H1 (cell line): ENCODE measurements around the gene CEBPA.

ENCODE experiments used
- CHD1 ChIP-seq: IDR thresholded peaks from 2 replicates; pipeline ENCODE4 v1.6.1; 2012; ENCODE audit warnings: low read depth, low read length, improper control_type of control experiment
- CHD2 ChIP-seq: IDR thresholded peaks from 2 replicates; pipeline ENCODE4 v1.6.1; 2012; ENCODE audit warnings: low read length, improper control_type of control experiment
- EP300 ChIP-seq, 2 experiments: IDR thresholded peaks; 1 replicate in 1 of 2; 2 replicates in 1 of 2; pipeline ENCODE4 v1.6.1; 2011 to 2012; ENCODE audit warnings: low read depth in 2 of 2, low read length in 2 of 2, mild to moderate bottlenecking in 2 of 2, borderline replicate concordance in 1 of 2, inconsistent platforms in 1 of 2, moderate library complexity in 1 of 2
- GTF2F1 ChIP-seq: IDR thresholded peaks from 2 replicates; pipeline ENCODE4 v1.6.1; 2012; ENCODE audit warnings: low read depth, low read length, improper control_type of control experiment, borderline replicate concordance
- JUN ChIP-seq: IDR thresholded peaks from 2 replicates; pipeline ENCODE4 v1.6.1; 2011; ENCODE audit warnings: low read depth, mild to moderate bottlenecking, improper control_type of control experiment, low read length
- KDM1A ChIP-seq: fragments of 200-600, 300-600 bp; sonication (generic); IDR thresholded peaks from 2 replicates; pipeline ENCODE4 v1.7.1; 2016; ENCODE audit warnings: mild to moderate bottlenecking, low read length, borderline replicate concordance
- KDM5A ChIP-seq: fragments of 200-600 bp; IDR thresholded peaks from 2 replicates; pipeline ENCODE4 v1.7.1; 2012; ENCODE audit warnings: mild to moderate bottlenecking, low read length, inconsistent platforms, mixed read lengths
- PHF8 ChIP-seq: fragments of 200-600 bp; sonication (generic); conservative IDR thresholded peaks from 2 replicates; pipeline ENCODE4 v1.7.1; 2012; ENCODE audit warnings: low read depth, mild to moderate bottlenecking, inconsistent platforms, low read length, moderate library complexity
- POLR2A ChIP-seq, 2 experiments: IDR thresholded peaks; 1 replicate in 1 of 2; 2 replicates in 1 of 2; pipeline ENCODE4 v1.6.1; 2011; ENCODE audit warnings: low read depth in 2 of 2, low read length in 2 of 2, mild to moderate bottlenecking in 2 of 2; ENCODE audit errors: control extremely low read depth in 1 of 2
- SRF ChIP-seq: IDR thresholded peaks from 2 replicates; pipeline ENCODE4 v1.6.1; 2011; ENCODE audit warnings: mild to moderate bottlenecking, low read depth, low read length, moderate library complexity
- TCF12 ChIP-seq: IDR thresholded peaks from 2 replicates; pipeline ENCODE4 v1.6.1; 2011; ENCODE audit warnings: low read depth, mild to moderate bottlenecking, low read length
- YY1 ChIP-seq: IDR thresholded peaks from 2 replicates; pipeline ENCODE4 v1.6.1; 2011; ENCODE audit warnings: low read depth, mild to moderate bottlenecking, low read length
- TF ChIP-seq, protein P1 (sequence below): IDR thresholded peaks from 2 replicates; pipeline ENCODE4 v1.6.1; 2012; ENCODE audit warnings: inconsistent platforms
- TF ChIP-seq, protein P2 (sequence below), 3 experiments: IDR thresholded peaks; 1 replicate in 2 of 3; 2 replicates in 1 of 3; pipeline versions ENCODE4 v1.5.1 to v1.6.1; 2011; ENCODE audit warnings: low read length in 3 of 3, mild to moderate bottlenecking in 3 of 3, inconsistent platforms in 2 of 3, low read depth in 1 of 3, moderate library complexity in 1 of 3; ENCODE audit not compliant: insufficient read depth in 1 of 3; ENCODE audit errors: control extremely low read depth in 1 of 3

- no peak for TF ChIP-seq CHD1
- no peak for TF ChIP-seq JUN
- TF ChIP-seq POLR2A (IDR thresholded peaks at IDR 0.05; ENCODE audit: control extremely low read depth in 1 of 2, low read depth in 2 of 2, low read length in 2 of 2), result no peak
- no peak for TF ChIP-seq CHD2
- no peak for TF ChIP-seq PHF8
- no peak for TF ChIP-seq TCF12
- TF ChIP-seq, protein P1, sequence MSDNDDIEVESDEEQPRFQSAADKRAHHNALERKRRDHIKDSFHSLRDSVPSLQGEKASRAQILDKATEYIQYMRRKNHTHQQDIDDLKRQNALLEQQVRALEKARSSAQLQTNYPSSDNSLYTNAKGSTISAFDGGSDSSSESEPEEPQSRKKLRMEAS, result no peak
- TF ChIP-seq, protein P2, sequence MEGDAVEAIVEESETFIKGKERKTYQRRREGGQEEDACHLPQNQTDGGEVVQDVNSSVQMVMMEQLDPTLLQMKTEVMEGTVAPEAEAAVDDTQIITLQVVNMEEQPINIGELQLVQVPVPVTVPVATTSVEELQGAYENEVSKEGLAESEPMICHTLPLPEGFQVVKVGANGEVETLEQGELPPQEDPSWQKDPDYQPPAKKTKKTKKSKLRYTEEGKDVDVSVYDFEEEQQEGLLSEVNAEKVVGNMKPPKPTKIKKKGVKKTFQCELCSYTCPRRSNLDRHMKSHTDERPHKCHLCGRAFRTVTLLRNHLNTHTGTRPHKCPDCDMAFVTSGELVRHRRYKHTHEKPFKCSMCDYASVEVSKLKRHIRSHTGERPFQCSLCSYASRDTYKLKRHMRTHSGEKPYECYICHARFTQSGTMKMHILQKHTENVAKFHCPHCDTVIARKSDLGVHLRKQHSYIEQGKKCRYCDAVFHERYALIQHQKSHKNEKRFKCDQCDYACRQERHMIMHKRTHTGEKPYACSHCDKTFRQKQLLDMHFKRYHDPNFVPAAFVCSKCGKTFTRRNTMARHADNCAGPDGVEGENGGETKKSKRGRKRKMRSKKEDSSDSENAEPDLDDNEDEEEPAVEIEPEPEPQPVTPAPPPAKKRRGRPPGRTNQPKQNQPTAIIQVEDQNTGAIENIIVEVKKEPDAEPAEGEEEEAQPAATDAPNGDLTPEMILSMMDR (IDR thresholded peaks at IDR 0.05; ENCODE audit: control extremely low read depth in 1 of 3, insufficient read depth in 1 of 3, low read depth in 1 of 3, low read length in 3 of 3), result no peak
- no peak for TF ChIP-seq EP300 (IDR thresholded peaks at IDR 0.05; ENCODE audit: borderline replicate concordance in 1 of 2, low read depth in 2 of 2, low read length in 2 of 2)
- TF ChIP-seq SRF, result no peak
- TF ChIP-seq GTF2F1, result no peak
- TF ChIP-seq KDM5A, result no peak
- no peak for TF ChIP-seq KDM1A
- no peak for TF ChIP-seq YY1
Observed at GRCh38 chr19:33267706-33268105, 34.6 kb downstream of the CEBPA start.
